Measurements from ENCODE around the gene TGDS. TPM values are rescaled to one million over a fixed set of nuclear protein-coding genes. Genes with fewer than 3 reads are reported as not detected.
A peak's percentile ranks its signal among the peaks of the same experiment; 100 is the strongest.

TGDS gene
- total RNA-seq, 1 experiment from 2014 or later, result 9.0 TPM

- intact Hi-C loops (cut with micrococcal nuclease), result no loop called here
- POLR2A ChIA-PET (ENCODE audit: unreplicated experiment), result no interaction called here
- no peak for DNase-seq
- Histone ChIP-seq H3K9me3 (ENCODE audit: low read length) (no peaks in the 10 kb centered on the region), H3K4me3 (ENCODE audit: low read length) (no peak overlapping the region), H3K36me3 (ENCODE audit: low read depth, low read length) (peaks cover 13% of the 10 kb centered on the region), H4K20me1 (ENCODE audit: low read length) (no peaks in the 10 kb centered on the region), H2AFZ (ENCODE audit: low read length) (no peak overlapping the region), H3K4me2 (ENCODE audit: low read length) (no peak overlapping the region), H3F3A (ENCODE audit: low read length, unreplicated experiment) (no peaks in the 10 kb centered on the region), H3K9ac (ENCODE audit: low read length) (no peak overlapping the region), H3K79me2 (ENCODE audit: low read length) (peaks cover 30% of the 10 kb centered on the region), H3K9me2 (replicated peaks; ENCODE audit: low read length) (no peaks in the 10 kb centered on the region), H3K4me1 (ENCODE audit: insufficient read depth, low read length) (peaks cover 16% of the 10 kb centered on the region), H3K27ac (ENCODE audit: low read length) (no peak overlapping the region), H3K27me3 (ENCODE audit: low read length) (no peaks in the 10 kb centered on the region)
- CTCF ChIA-PET, result no interaction called here
- peak; percentile 18; the same call in 1 of the 2 replicates for ATAC-seq
- BruUV-seq (replicated peaks), result no TSS peak
- TF ChIP-seq, protein P1, sequence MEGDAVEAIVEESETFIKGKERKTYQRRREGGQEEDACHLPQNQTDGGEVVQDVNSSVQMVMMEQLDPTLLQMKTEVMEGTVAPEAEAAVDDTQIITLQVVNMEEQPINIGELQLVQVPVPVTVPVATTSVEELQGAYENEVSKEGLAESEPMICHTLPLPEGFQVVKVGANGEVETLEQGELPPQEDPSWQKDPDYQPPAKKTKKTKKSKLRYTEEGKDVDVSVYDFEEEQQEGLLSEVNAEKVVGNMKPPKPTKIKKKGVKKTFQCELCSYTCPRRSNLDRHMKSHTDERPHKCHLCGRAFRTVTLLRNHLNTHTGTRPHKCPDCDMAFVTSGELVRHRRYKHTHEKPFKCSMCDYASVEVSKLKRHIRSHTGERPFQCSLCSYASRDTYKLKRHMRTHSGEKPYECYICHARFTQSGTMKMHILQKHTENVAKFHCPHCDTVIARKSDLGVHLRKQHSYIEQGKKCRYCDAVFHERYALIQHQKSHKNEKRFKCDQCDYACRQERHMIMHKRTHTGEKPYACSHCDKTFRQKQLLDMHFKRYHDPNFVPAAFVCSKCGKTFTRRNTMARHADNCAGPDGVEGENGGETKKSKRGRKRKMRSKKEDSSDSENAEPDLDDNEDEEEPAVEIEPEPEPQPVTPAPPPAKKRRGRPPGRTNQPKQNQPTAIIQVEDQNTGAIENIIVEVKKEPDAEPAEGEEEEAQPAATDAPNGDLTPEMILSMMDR (conservative IDR thresholded peaks at IDR 0.05; ENCODE audit: low read depth, low read length), result no peak
- TF ChIP-seq EZH2 (IDR thresholded peaks at IDR 0.05; ENCODE audit: low read length, unreplicated experiment), result no peak
- TF ChIP-seq EZH2phosphoT487 (IDR thresholded peaks at IDR 0.05; ENCODE audit: borderline replicate concordance, low read length), result no peak
Observed at GRCh38 chr13:94607056-94607455, 11.1 kb upstream of the TGDS start.

DNA sequence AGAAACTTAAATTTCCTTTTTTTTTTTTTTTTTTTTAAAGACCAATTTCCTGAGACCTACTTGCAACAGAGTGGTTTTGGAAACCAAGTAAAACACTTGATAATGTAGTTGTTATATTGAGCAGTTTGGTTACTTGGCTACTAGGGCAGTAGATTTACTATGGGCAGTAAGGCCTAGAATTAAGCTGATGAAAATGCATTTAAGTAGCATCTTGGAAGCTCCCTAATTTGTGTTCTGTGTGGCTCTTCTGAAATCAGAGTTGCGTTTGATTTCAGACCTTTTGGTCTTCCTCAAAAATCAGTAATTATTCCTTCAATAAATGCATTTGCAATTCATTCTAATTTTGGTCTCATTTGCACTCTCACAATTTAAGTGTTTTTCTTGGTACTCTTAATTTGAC, 6.5 kb upstream of the TGDS start:
- Histone ChIP-seq H3K79me2 (ENCODE audit: low read length) (peaks cover 31% of the 10 kb centered on the region), H3K9ac (ENCODE audit: low read length) (peak overlapping the region; percentile 91), H3K9me2 (replicated peaks; ENCODE audit: low read length) (no peaks in the 10 kb centered on the region), H3F3A (ENCODE audit: low read length, unreplicated experiment) (no peaks in the 10 kb centered on the region), H3K4me3 (ENCODE audit: low read length) (peak overlapping the region; percentile 95), H3K4me1 (ENCODE audit: insufficient read depth, low read length) (peaks cover 9% of the 10 kb centered on the region), H4K20me1 (ENCODE audit: low read length) (no peaks in the 10 kb centered on the region), H3K27ac (ENCODE audit: low read length) (peak overlapping the region; percentile 40), H2AFZ (ENCODE audit: low read length) (peak overlapping the region; percentile 84), H3K4me2 (ENCODE audit: low read length) (peak overlapping the region; percentile 89), H3K9me3 (ENCODE audit: low read length) (no peaks in the 10 kb centered on the region), H3K36me3 (ENCODE audit: low read depth, low read length) (peaks cover 10% of the 10 kb centered on the region), H3K27me3 (ENCODE audit: low read length) (no peaks in the 10 kb centered on the region)
- DNase-seq (no peak), ATAC-seq (no peak)
- ChIA-PET POLR2A (ENCODE audit: unreplicated experiment) (interaction anchor here (0.6 to 0.7 kb wide), 2 partner anchors 54 to 597 kb away, joined by 4 to 17 read pairs; no protein-coding TSS in a partner anchor), CTCF (no interaction called here)
- TF ChIP-seq EZH2phosphoT487 (IDR thresholded peaks at IDR 0.05; ENCODE audit: borderline replicate concordance, low read length) (no peak), EZH2 (IDR thresholded peaks at IDR 0.05; ENCODE audit: low read length, unreplicated experiment) (no peak)
- TF ChIP-seq, protein P1 (conservative IDR thresholded peaks at IDR 0.05; ENCODE audit: low read depth, low read length), result no peak
- TSS peak; percentile 57 for BruUV-seq (replicated peaks)
- intact Hi-C loops (cut with micrococcal nuclease), result no loop called here

Data from PC-3 (cell line).